HepG2 (cell line): ENCODE data around the gene SLC25A47. TPM values are rescaled to one million over a fixed set of nuclear protein-coding genes. Genes with fewer than 3 reads are reported as not detected.

Experiments used
- ATF1 ChIP-seq: IDR thresholded peaks from 2 replicates; pipeline ENCODE4 v1.6.1; 2016; ENCODE audit warnings: mild to moderate bottlenecking, control low read depth
- FOXM1 ChIP-seq: sonication (generic); formaldehyde crosslinking; IDR thresholded peaks from 2 replicates; pipeline ENCODE4 v1.5.0; 2020; ENCODE audit warnings: missing genetic modification reagents
- FUBP1 ChIP-seq: sonication (generic); formaldehyde crosslinking; IDR thresholded peaks from 2 replicates; pipeline ENCODE4 v1.5.1; 2020; ENCODE audit warnings: missing genetic modification reagents, mild to moderate bottlenecking, borderline replicate concordance
- HCFC1 ChIP-seq: fragments of 150-350 bp; IDR thresholded peaks from 2 replicates; pipeline ENCODE4 v1.6.1; 2014; ENCODE audit warnings: low read depth, low read length
- IKZF1 ChIP-seq: fragments of 450-650 bp; IDR thresholded peaks from 2 replicates; pipeline ENCODE4 v1.7.1; 2016
- MED1 ChIP-seq: sonication (generic); formaldehyde crosslinking; IDR thresholded peaks from 2 replicates; pipeline ENCODE4 v1.4.0; 2020; ENCODE audit warnings: missing genetic modification reagents
- MXI1 ChIP-seq: IDR thresholded peaks from 3 replicates; pipeline ENCODE4 v1.6.1; 2012; ENCODE audit warnings: low read depth, low read length, inconsistent platforms, borderline replicate concordance
- NCOA5 ChIP-seq: sonication (generic); formaldehyde crosslinking; IDR thresholded peaks from 2 replicates; pipeline ENCODE4 v1.4.0; 2020; ENCODE audit warnings: missing genetic modification reagents
- NFIB ChIP-seq: sonication (generic); formaldehyde crosslinking; IDR thresholded peaks from 2 replicates; pipeline ENCODE4 v1.9.0; 2021; ENCODE audit warnings: missing genetic modification reagents, mild to moderate bottlenecking, borderline replicate concordance
- SRSF9 ChIP-seq: fragments of 200-400 bp; formaldehyde crosslinking; IDR thresholded peaks from 2 replicates; pipeline ENCODE4 v1.6.1; 2018; ENCODE audit warnings: borderline replicate concordance, mild to moderate bottlenecking, low read depth, low read length; ENCODE audit not compliant: insufficient read depth, poor library complexity, severe bottlenecking
- THAP11 ChIP-seq: IDR thresholded peaks from 2 replicates; pipeline ENCODE4 v1.6.1; 2016; ENCODE audit warnings: missing biosample characterization, missing genetic modification reagents
- XBP1 ChIP-seq: sonication (generic); formaldehyde crosslinking; IDR thresholded peaks from 2 replicates; pipeline ENCODE4 v1.5.0; 2020; ENCODE audit warnings: missing genetic modification reagents
- YEATS2 ChIP-seq: sonication (generic); formaldehyde crosslinking; IDR thresholded peaks from 2 replicates; pipeline ENCODE4 v1.4.0; 2020; ENCODE audit warnings: missing genetic modification reagents, borderline replicate concordance
- YY1 ChIP-seq: IDR thresholded peaks from 2 replicates; pipeline ENCODE4 v1.6.1; 2011; ENCODE audit warnings: low read length, low read depth, moderate library complexity, mild to moderate bottlenecking; ENCODE audit not compliant: insufficient read depth, insufficient replicate concordance
- ZNF703 ChIP-seq: sonication (generic); formaldehyde crosslinking; IDR thresholded peaks from 2 replicates; pipeline ENCODE4 v1.5.1; 2020; ENCODE audit warnings: missing genetic modification reagents, mild to moderate bottlenecking, moderate library complexity, borderline replicate concordance
- ZNF749 ChIP-seq: sonication (generic); formaldehyde crosslinking; IDR thresholded peaks from 2 replicates; pipeline ENCODE4 v1.8.0; 2022; ENCODE audit warnings: mild to moderate bottlenecking, missing genetic modification reagents, moderate library complexity, borderline replicate concordance
- ZNF839 ChIP-seq: sonication (generic); formaldehyde crosslinking; IDR thresholded peaks from 2 replicates; pipeline ENCODE4 v1.4.0; 2020; ENCODE audit warnings: missing genetic modification reagents, mild to moderate bottlenecking, borderline replicate concordance
- ZNF841 ChIP-seq: sonication (generic); formaldehyde crosslinking; IDR thresholded peaks from 2 replicates; pipeline ENCODE4 v1.8.1; 2023; ENCODE audit warnings: missing genetic modification reagents, borderline replicate concordance
- ZNF883 ChIP-seq: sonication (generic); formaldehyde crosslinking; IDR thresholded peaks from 2 replicates; pipeline ENCODE4 v1.5.1; 2020; ENCODE audit warnings: mild to moderate bottlenecking, missing genetic modification reagents; ENCODE audit errors: not compliant biosample characterization
- polyA plus RNA-seq, 8 experiments: library from polyadenylated mRNA; depleted of rRNA in 3 of 8; stranded (reverse) in 7 of 8; unstranded in 1 of 8; fragments of >200 nt; fragmentation: Illumina TruSeq in 4 of 8; extraction: Trizol in 4 of 8; gene quantifications; 2 replicates each; pipeline versions ENCODE4 v1.2.1 to v1.2.3, GENCODE V29; 2011 to 2016; ENCODE audit warnings: low read depth in 4 of 8, missing spikeins in 1 of 8, mixed read lengths in 1 of 8; ENCODE audit not compliant: insufficient read depth in 1 of 8
- total RNA-seq, 5 experiments: library from RNA; depleted of rRNA; stranded (reverse); fragments of >200 nt; fragmentation: Illumina TruSeq; extraction: Trizol; gene quantifications; 2 replicates each; pipeline ENCODE4 v1.2.3, GENCODE V29; 2016; ENCODE audit warnings: low read depth in 1 of 5
- TF ChIP-seq, protein P1 (sequence below): IDR thresholded peaks from 2 replicates; pipeline ENCODE4 v1.6.1; 2016; ENCODE audit warnings: mild to moderate bottlenecking
- TF ChIP-seq, protein P2 (sequence below): sonication (generic); formaldehyde crosslinking; IDR thresholded peaks from 2 replicates; pipeline ENCODE4 v1.4.0; 2020; ENCODE audit warnings: missing genetic modification reagents
- TF ChIP-seq, protein P3 (sequence below): sonication (generic); formaldehyde crosslinking; IDR thresholded peaks from 2 replicates; pipeline ENCODE4 v1.5.0; 2020; ENCODE audit warnings: missing genetic modification reagents

The SLC25A47 gene
- total and polyA plus RNA-seq, 2 of the 13 experiments (the other 11 are each of a cell fraction or from before 2014, with no cell fraction given) = 1.0 to 1.7 TPM

- peak; percentile 88 for TF ChIP-seq MED1 (CRISPR knock-in tag)
- TF ChIP-seq NFIB (CRISPR knock-in tag) = no peak
- TF ChIP-seq THAP11 = peak; percentile 55; the same call in 1 of the 2 replicates
- peak; percentile 34; the same call in 1 of the 2 replicates for TF ChIP-seq ZNF749 (CRISPR knock-in tag)
- TF ChIP-seq MXI1 = peak; percentile 77; the same call in 1 of the 3 replicates
- TF ChIP-seq ZNF703 (CRISPR knock-in tag) = no peak
- TF ChIP-seq FUBP1 (CRISPR knock-in tag) = no peak
- TF ChIP-seq YEATS2 (CRISPR knock-in tag) = no peak
- 0 out of 2 replicates have a peak, but pooled peaks have one; percentile 11 for TF ChIP-seq ZNF839 (CRISPR knock-in tag)
- TF ChIP-seq ZNF883 (CRISPR knock-in tag) = no peak
- TF ChIP-seq, protein P1, sequence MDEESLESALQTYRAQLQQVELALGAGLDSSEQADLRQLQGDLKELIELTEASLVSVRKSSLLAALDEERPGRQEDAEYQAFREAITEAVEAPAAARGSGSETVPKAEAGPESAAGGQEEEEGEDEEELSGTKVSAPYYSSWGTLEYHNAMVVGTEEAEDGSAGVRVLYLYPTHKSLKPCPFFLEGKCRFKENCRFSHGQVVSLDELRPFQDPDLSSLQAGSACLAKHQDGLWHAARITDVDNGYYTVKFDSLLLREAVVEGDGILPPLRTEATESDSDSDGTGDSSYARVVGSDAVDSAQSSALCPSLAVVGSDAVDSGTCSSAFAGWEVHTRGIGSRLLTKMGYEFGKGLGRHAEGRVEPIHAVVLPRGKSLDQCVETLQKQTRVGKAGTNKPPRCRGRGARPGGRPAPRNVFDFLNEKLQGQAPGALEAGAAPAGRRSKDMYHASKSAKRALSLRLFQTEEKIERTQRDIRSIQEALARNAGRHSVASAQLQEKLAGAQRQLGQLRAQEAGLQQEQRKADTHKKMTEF (CRISPR knock-in tag) = no peak
- TF ChIP-seq NCOA5 (CRISPR knock-in tag) = no peak
- TF ChIP-seq ZNF841 (CRISPR knock-in tag) = no peak
- TF ChIP-seq, protein P2, sequence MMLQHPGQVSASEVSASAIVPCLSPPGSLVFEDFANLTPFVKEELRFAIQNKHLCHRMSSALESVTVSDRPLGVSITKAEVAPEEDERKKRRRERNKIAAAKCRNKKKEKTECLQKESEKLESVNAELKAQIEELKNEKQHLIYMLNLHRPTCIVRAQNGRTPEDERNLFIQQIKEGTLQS (CRISPR knock-in tag) = no peak
- TF ChIP-seq IKZF1 = no peak
- no peak for TF ChIP-seq ATF1 (CRISPR knock-in tag)
- TF ChIP-seq FOXM1 (CRISPR knock-in tag) = no peak
- TF ChIP-seq XBP1 (CRISPR knock-in tag) = no peak
- TF ChIP-seq, protein P3, sequence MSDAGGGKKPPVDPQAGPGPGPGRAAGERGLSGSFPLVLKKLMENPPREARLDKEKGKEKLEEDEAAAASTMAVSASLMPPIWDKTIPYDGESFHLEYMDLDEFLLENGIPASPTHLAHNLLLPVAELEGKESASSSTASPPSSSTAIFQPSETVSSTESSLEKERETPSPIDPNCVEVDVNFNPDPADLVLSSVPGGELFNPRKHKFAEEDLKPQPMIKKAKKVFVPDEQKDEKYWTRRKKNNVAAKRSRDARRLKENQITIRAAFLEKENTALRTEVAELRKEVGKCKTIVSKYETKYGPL (CRISPR knock-in tag) = no peak
- peak; percentile 58 for TF ChIP-seq YY1
- TF ChIP-seq SRSF9 = no peak
- no peak for TF ChIP-seq HCFC1
Observed at GRCh38 chr14:100290607-100291304, 32.4 kb upstream of the SLC25A47 start (continued).
